OCI-LY7 (cell line): ENCODE measurements around the gene IGFL4. TPM values are rescaled to one million over a fixed set of nuclear protein-coding genes. Genes with fewer than 3 reads are reported as not detected.

Experiments used
- BruUV-seq: library from RNA; stranded (reverse); fragments of 400-500 nt; replicated peaks from 2 replicates; lab custom pipeline; 2021; lab: Mats Ljungman, UMichigan
- CTCF ChIA-PET: fragments of 300-600 bp; sonication (Branson Sonifier 250); formaldehyde crosslinking; loops from one replicate; lab custom pipeline; 2022; ENCODE audit warnings: antibody characterized with exemption; ENCODE audit not compliant: unreplicated experiment; lab: Charles Lee
- POLR2A ChIA-PET: fragments of 300-600 bp; sonication (Branson Sonifier 250); formaldehyde crosslinking; loops from one replicate; lab custom pipeline; 2022; ENCODE audit warnings: antibody characterized with exemption; lab: Charles Lee
- DNase-seq: peaks from one replicate; pipeline ENCODE4 v3.0.0-alpha.2; 2015; ENCODE audit warnings: low spot score
- H2AFZ ChIP-seq: fragments of 200-600 bp; sonication (generic), shearing (Covaris generic); 2 replicates; pipeline ENCODE4 v1.6.1; 2014; ENCODE audit warnings: mild to moderate bottlenecking, antibody characterized with exemption, low read length, moderate library complexity
- H3K27ac ChIP-seq: fragments of 200-600 bp; sonication (generic); 2 replicates; pipeline ENCODE4 v1.5.1; 2014; ENCODE audit warnings: mixed run types, low read depth, mild to moderate bottlenecking, moderate library complexity, low read length, inconsistent platforms; ENCODE audit not compliant: poor library complexity, severe bottlenecking
- H3K36me3 ChIP-seq: fragments of 200-600 bp; sonication (generic); 2 replicates; pipeline ENCODE4 v1.6.1; 2014; ENCODE audit warnings: mild to moderate bottlenecking, antibody characterized with exemption, low read length, moderate library complexity, mixed read lengths; ENCODE audit not compliant: insufficient read depth
- H3K4me1 ChIP-seq: fragments of 200-600 bp; sonication (generic); 2 replicates; pipeline ENCODE4 v1.5.1; 2014; ENCODE audit warnings: mild to moderate bottlenecking, low read length; ENCODE audit not compliant: insufficient read depth, poor library complexity, severe bottlenecking
- H3K4me2 ChIP-seq: fragments of 200-600 bp; sonication (generic); 2 replicates; pipeline ENCODE4 v1.6.1; 2014; ENCODE audit warnings: mild to moderate bottlenecking, low read length
- H3K4me3 ChIP-seq: fragments of 200-600 bp; sonication (generic); 2 replicates; pipeline ENCODE4 v1.5.1; 2014; ENCODE audit warnings: mild to moderate bottlenecking, low read depth, low read length; ENCODE audit not compliant: poor library complexity, severe bottlenecking
- H3K79me2 ChIP-seq: fragments of 200-600 bp; sonication (generic); 2 replicates; pipeline ENCODE4 v1.6.1; 2016; ENCODE audit warnings: low read depth, mild to moderate bottlenecking, low read length, moderate library complexity, mixed read lengths; ENCODE audit not compliant: insufficient read depth
- H3K9me2 ChIP-seq: fragments of 200-600 bp; sonication (generic); 2 replicates; pipeline ENCODE4 v1.6.1; 2016; ENCODE audit warnings: mild to moderate bottlenecking, low read length, mixed read lengths; ENCODE audit not compliant: insufficient read depth
- H3K9me3 ChIP-seq: fragments of 200-600 bp; sonication (generic); 2 replicates; pipeline ENCODE4 v1.6.1; 2014; ENCODE audit warnings: mild to moderate bottlenecking, mixed run types, low read length, mixed read lengths
- H4K20me1 ChIP-seq: fragments of 200-600 bp; sonication (generic); 2 replicates; pipeline ENCODE4 v1.6.1; 2014; ENCODE audit warnings: mild to moderate bottlenecking, antibody characterized with exemption, low read length, moderate library complexity, mixed read lengths; ENCODE audit not compliant: insufficient read depth
- EZH2phosphoT487 ChIP-seq: fragments of 200-600 bp; sonication (generic); IDR thresholded peaks from 2 replicates; pipeline ENCODE4 v1.6.1; 2018; ENCODE audit warnings: low read depth, borderline replicate concordance, mild to moderate bottlenecking, mixed run types, antibody characterized with exemption, low read length, moderate library complexity, mixed read lengths
- intact Hi-C: fragments of 100-400 bp; cut with micrococcal nuclease; formaldehyde crosslinking; loops from one replicate; pipeline ENCODE4 v1.10.0; 2022; ENCODE audit not compliant: unreplicated experiment
- total RNA-seq, 2 experiments: library from RNA; depleted of rRNA in 1 of 2; stranded (reverse); fragments of >200 nt in 1 of 2; shearing (Covaris generic) in 1 of 2; gene quantifications; 2 replicates each; pipeline ENCODE4 v1.2.3, GENCODE V29; 2014 to 2022
- TF ChIP-seq, protein P1 (sequence below): fragments of 200-600 bp; sonication (generic); conservative IDR thresholded peaks from 2 replicates; pipeline ENCODE4 v1.5.1; 2014; ENCODE audit warnings: mild to moderate bottlenecking, antibody characterized with exemption, low read length, moderate library complexity, mixed read lengths

IGFL4 gene
- total RNA-seq, 2 experiments from 2014 or later, result not detected

DNA sequence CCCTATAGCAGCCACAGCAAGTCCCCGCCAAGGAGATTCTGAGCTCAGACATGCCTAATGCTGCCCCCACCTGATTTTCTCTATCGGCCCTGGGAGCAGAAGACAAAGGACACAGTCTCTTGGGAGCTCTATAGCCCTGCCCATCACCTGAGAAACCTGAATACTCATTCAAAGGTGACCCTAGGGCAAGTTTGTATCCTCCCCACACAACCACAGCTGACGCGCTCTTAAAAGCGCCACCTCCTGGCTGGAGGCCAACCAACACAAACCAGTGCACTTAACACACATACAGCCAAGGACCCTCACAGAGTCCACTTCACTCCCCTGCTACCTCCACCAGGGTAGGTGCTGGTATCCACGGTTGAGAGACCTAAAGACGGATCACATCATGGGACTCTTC, 8.8 kb upstream of the IGFL4 start:
- Histone ChIP-seq H3K9me3 (no peaks in the 10 kb centered on the region), H4K20me1 (no peaks in the 10 kb centered on the region), H3K27ac (no peak overlapping the region), H3K36me3 (no peaks in the 10 kb centered on the region), H3K4me1 (no peaks in the 10 kb centered on the region), H3K79me2 (no peaks in the 10 kb centered on the region), H3K9me2 (no peaks in the 10 kb centered on the region), H3K4me3 (no peak overlapping the region), H3K4me2 (no peak overlapping the region), H2AFZ (no peak overlapping the region)
- intact Hi-C loops, result no loop called here
- ChIA-PET CTCF (no interaction called here), POLR2A (no interaction called here)
- TF ChIP-seq, protein P1, sequence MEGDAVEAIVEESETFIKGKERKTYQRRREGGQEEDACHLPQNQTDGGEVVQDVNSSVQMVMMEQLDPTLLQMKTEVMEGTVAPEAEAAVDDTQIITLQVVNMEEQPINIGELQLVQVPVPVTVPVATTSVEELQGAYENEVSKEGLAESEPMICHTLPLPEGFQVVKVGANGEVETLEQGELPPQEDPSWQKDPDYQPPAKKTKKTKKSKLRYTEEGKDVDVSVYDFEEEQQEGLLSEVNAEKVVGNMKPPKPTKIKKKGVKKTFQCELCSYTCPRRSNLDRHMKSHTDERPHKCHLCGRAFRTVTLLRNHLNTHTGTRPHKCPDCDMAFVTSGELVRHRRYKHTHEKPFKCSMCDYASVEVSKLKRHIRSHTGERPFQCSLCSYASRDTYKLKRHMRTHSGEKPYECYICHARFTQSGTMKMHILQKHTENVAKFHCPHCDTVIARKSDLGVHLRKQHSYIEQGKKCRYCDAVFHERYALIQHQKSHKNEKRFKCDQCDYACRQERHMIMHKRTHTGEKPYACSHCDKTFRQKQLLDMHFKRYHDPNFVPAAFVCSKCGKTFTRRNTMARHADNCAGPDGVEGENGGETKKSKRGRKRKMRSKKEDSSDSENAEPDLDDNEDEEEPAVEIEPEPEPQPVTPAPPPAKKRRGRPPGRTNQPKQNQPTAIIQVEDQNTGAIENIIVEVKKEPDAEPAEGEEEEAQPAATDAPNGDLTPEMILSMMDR, result peak; percentile 59
- no peak for TF ChIP-seq EZH2phosphoT487
- peak; percentile 5 for DNase-seq
- BruUV-seq, result no TSS peak

DNA sequence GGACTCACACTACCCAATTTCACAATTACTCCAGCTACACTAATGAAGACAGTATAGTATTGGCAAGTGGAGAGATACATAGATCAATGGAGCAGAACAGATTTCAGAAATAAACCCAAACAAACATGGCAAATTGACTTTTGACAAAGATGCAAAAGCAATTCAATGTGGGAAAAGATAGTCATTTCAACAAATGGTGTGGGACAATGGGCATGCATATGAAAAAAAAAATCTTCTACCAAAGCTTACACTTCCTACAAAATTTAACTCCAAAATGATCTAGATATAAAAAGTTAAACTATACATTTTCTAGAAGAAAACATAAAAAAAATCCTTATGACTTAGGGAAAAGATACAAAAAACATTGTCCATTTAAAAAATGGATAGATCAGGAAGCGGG, 2.7 kb upstream of the IGFL4 start:
- CTCF ChIA-PET, result no interaction called here
- no peaks in the 10 kb centered on the region for H3K36me3 ChIP-seq
- intact Hi-C loops, result no loop called here
- H3K4me2 ChIP-seq, result no peak overlapping the region
- TF ChIP-seq EZH2phosphoT487, result no peak
- TF ChIP-seq, protein P1, result no peak
- no peak overlapping the region for H3K27ac ChIP-seq
- H3K9me2 ChIP-seq, result no peaks in the 10 kb centered on the region
- no peak overlapping the region for H3K4me3 ChIP-seq
- POLR2A ChIA-PET, result no interaction called here
- no peak overlapping the region for H2AFZ ChIP-seq
- H3K9me3 ChIP-seq, result no peaks in the 10 kb centered on the region
- H3K4me1 ChIP-seq, result no peaks in the 10 kb centered on the region
- DNase-seq, result no peak
- no peaks in the 10 kb centered on the region for H3K79me2 ChIP-seq
- no peaks in the 10 kb centered on the region for H4K20me1 ChIP-seq
- no TSS peak for BruUV-seq

DNA sequence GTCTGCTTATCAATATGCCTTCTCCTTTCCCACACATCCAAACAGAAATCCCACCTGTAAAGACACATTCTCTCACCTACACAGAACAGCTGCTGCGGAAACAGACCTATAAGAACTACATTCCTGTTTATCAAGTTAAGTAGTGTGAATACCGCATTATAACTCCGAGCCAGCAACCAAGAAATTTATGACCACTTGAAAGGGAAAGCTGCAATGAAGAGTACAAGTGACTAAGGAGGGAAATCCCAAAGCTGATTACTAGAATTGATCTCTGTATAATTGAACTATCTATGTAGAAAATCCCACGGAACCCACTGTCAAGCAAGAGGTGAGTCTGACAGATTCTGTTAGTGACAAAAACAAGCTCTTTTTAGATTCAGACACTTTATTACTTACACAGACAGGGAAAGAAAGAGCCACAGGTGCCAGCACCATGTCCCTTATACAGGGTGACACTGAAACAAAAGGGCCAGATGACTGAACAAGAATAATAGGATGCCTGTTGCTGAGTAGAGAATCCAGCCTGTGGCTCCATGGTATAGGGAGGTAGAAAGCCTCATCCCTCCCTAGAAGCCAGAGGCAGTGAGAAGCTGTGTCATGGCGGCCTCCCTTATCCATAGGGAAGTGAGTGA, 1.6 kb upstream of the IGFL4 start:
- no peak for DNase-seq
- Histone ChIP-seq H4K20me1 (no peaks in the 10 kb centered on the region), H3K36me3 (no peaks in the 10 kb centered on the region), H3K4me1 (no peaks in the 10 kb centered on the region), H3K79me2 (no peaks in the 10 kb centered on the region), H3K4me2 (no peak overlapping the region), H3K9me2 (no peaks in the 10 kb centered on the region), H3K9me3 (no peaks in the 10 kb centered on the region), H2AFZ (no peak overlapping the region), H3K4me3 (no peak overlapping the region), H3K27ac (no peak overlapping the region)
- POLR2A ChIA-PET, result no interaction called here
- BruUV-seq, result no TSS peak
- TF ChIP-seq, protein P1, result no peak
- TF ChIP-seq EZH2phosphoT487, result no peak
- intact Hi-C loops, result no loop called here
- CTCF ChIA-PET, result no interaction called here
